Measurements from ENCODE around the gene ZNRF2.
A peak's percentile ranks its signal among the peaks of the same experiment; 100 is the strongest.
"Not testable (repeated sequence)": the region's sequence is repeated elsewhere in the genome, so short reads cannot be mapped to it uniquely, and the experiment has no call there.

ZNRF2 gene

GRCh38 chr7:30285067-30285535, 704 bp downstream of the ZNRF2 start:
- Histone ChIP-seq H3K9me2 (ENCODE audit: low read depth, low read length) (no peaks in the 10 kb centered on the region), H3K4me1 (ENCODE audit: insufficient read depth, low read length, severe bottlenecking) (peaks cover 56% of the 10 kb centered on the region), H3K79me2 (ENCODE audit: insufficient read depth, low read length) (peaks cover 7% of the 10 kb centered on the region; the same call in 1 of the 2 replicates), H3K4me2 (ENCODE audit: low read length) (peak overlapping the region; percentile 52), H3K36me3 (ENCODE audit: insufficient read depth, low read length) (peaks cover 7% of the 10 kb centered on the region; the same call in 1 of the 2 replicates), H3K27me3 (ENCODE audit: insufficient read depth, low read length) (no peaks in the 10 kb centered on the region), H4K20me1 (ENCODE audit: insufficient read depth, low read length) (peaks cover 3% of the 10 kb centered on the region; the same call in 1 of the 2 replicates), H3K9me3 (ENCODE audit: low read length) (no peaks in the 10 kb centered on the region), H3K27ac (ENCODE audit: low read depth, low read length, poor library complexity, severe bottlenecking) (peak overlapping the region; percentile 65), H3K9ac (ENCODE audit: low read length) (peak overlapping the region; percentile 67), H2AFZ (ENCODE audit: low read length) (no peak overlapping the region), H3F3A (ENCODE audit: insufficient read depth, low read length) (no peaks in the 10 kb centered on the region), H3K4me3 (ENCODE audit: low read depth, low read length, poor library complexity, severe bottlenecking) (peak overlapping the region; percentile 85)
- TF ChIP-seq EZH2 (IDR thresholded peaks at IDR 0.05; ENCODE audit: borderline replicate concordance, low read length) (no peak), CTCF (IDR thresholded peaks at IDR 0.05; ENCODE audit: low read length) (no peak)

- no peak for TF ChIP-seq EZH2 (IDR thresholded peaks at IDR 0.05; ENCODE audit: borderline replicate concordance, low read length)
These were observed 1.3 kb downstream of the ZNRF2 start for GRCh38 chr7:30285536-30286284.

GRCh38 chr7:30286749-30287148, 2.4 kb downstream of the ZNRF2 start:
- Histone ChIP-seq H3K4me3 (ENCODE audit: low read depth, low read length, poor library complexity, severe bottlenecking) (peak overlapping the region; percentile 85), H2AFZ (ENCODE audit: low read length) (no peak overlapping the region), H3K36me3 (ENCODE audit: insufficient read depth, low read length) (peaks cover 7% of the 10 kb centered on the region; the same call in 1 of the 2 replicates), H3K27ac (ENCODE audit: low read depth, low read length, poor library complexity, severe bottlenecking) (no peak overlapping the region), H3K79me2 (ENCODE audit: insufficient read depth, low read length) (peaks cover 8% of the 10 kb centered on the region; the same call in 1 of the 2 replicates), H3K4me1 (ENCODE audit: insufficient read depth, low read length, severe bottlenecking) (peaks cover 39% of the 10 kb centered on the region), H3K9me2 (ENCODE audit: low read depth, low read length) (no peaks in the 10 kb centered on the region), H3K4me2 (ENCODE audit: low read length) (peak overlapping the region; percentile 67), H3K27me3 (ENCODE audit: insufficient read depth, low read length) (no peaks in the 10 kb centered on the region), H3K9ac (ENCODE audit: low read length) (peak overlapping the region; percentile 75; the same call in 1 of the 2 replicates), H4K20me1 (ENCODE audit: insufficient read depth, low read length) (peaks cover 3% of the 10 kb centered on the region; the same call in 1 of the 2 replicates), H3F3A (ENCODE audit: insufficient read depth, low read length) (no peaks in the 10 kb centered on the region), H3K9me3 (ENCODE audit: low read length) (no peaks in the 10 kb centered on the region)
- TF ChIP-seq CTCF (IDR thresholded peaks at IDR 0.05; ENCODE audit: low read length) (no peak), EZH2 (IDR thresholded peaks at IDR 0.05; ENCODE audit: borderline replicate concordance, low read length) (no peak)

More at GRCh38 chr7:30285536-30286284, 1.3 kb downstream of the ZNRF2 start:
- Histone ChIP-seq H3K4me1 (ENCODE audit: insufficient read depth, low read length, severe bottlenecking) (peaks cover 49% of the 10 kb centered on the region), H3K9me2 (ENCODE audit: low read depth, low read length) (no peaks in the 10 kb centered on the region), H4K20me1 (ENCODE audit: insufficient read depth, low read length) (peaks cover 3% of the 10 kb centered on the region; the same call in 1 of the 2 replicates), H3K9me3 (ENCODE audit: low read length) (no peaks in the 10 kb centered on the region), H3K27me3 (ENCODE audit: insufficient read depth, low read length) (no peaks in the 10 kb centered on the region), H2AFZ (ENCODE audit: low read length) (no peak overlapping the region), H3F3A (ENCODE audit: insufficient read depth, low read length) (no peaks in the 10 kb centered on the region), H3K36me3 (ENCODE audit: insufficient read depth, low read length) (peaks cover 7% of the 10 kb centered on the region; the same call in 1 of the 2 replicates), H3K4me2 (ENCODE audit: low read length) (peak overlapping the region; percentile 67), H3K27ac (ENCODE audit: low read depth, low read length, poor library complexity, severe bottlenecking) (peak overlapping the region; percentile 66), H3K4me3 (ENCODE audit: low read depth, low read length, poor library complexity, severe bottlenecking) (peak overlapping the region; percentile 85), H3K9ac (ENCODE audit: low read length) (peak overlapping the region; percentile 75), H3K79me2 (ENCODE audit: insufficient read depth, low read length) (peaks cover 8% of the 10 kb centered on the region; the same call in 1 of the 2 replicates)

DNA sequence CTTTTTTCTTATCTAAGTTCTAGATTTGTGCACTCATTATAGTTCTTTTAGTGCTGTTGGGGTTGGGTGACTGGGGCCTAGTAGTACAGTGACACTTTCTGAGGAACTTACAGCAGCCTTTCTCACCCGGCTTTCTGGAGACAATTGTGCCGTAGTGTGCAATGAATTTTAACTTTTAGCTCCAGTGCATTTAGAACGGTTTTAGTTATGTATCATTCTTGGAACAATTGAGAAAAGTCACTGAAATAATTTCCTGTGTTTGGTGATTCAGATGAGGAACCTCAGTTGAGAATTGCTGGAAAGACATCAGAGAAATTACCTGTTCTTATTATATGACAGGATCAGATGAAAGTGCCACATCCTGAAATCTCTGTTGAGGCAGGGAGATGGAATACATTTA, 3.2 kb downstream of the ZNRF2 start:
- H3K27ac ChIP-seq (ENCODE audit: low read depth, low read length, poor library complexity, severe bottlenecking); H3K9ac ChIP-seq (ENCODE audit: low read length); H3K36me3 ChIP-seq (ENCODE audit: insufficient read depth, low read length); H4K20me1 ChIP-seq (ENCODE audit: insufficient read depth, low read length); H2AFZ ChIP-seq (ENCODE audit: low read length); H3K9me3 ChIP-seq (ENCODE audit: low read length); H3K27me3 ChIP-seq (ENCODE audit: insufficient read depth, low read length); H3F3A ChIP-seq (ENCODE audit: insufficient read depth, low read length); H3K9me2 ChIP-seq (ENCODE audit: low read depth, low read length): not testable (repeated sequence)
- Histone ChIP-seq H3K4me1 (ENCODE audit: insufficient read depth, low read length, severe bottlenecking) (peaks cover 35% of the 10 kb centered on the region), H3K4me3 (ENCODE audit: low read depth, low read length, poor library complexity, severe bottlenecking) (peak overlapping the region; percentile 85), H3K79me2 (ENCODE audit: insufficient read depth, low read length) (peaks cover 11% of the 10 kb centered on the region), H3K4me2 (ENCODE audit: low read length) (peak overlapping the region; percentile 67)

DNA sequence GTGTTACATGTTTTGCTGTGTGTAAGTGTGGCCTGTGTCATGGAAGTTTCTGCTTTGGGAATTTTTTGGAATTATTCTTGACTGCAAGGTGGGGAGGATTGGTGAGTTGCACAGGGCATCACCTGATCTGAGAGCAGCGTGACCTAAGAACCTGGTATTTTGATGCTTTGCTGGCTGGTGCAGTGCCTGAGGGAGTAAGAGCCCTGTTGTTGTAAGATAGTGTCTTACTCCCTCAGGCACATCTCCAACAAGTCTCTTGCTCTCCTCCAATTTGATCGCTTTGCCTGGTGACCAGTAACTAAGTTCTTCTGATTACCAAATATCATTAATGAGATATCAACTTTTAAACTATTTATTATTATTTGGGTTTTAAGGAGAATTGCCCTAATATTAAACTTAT, 5.2 kb downstream of the ZNRF2 start:
- not testable (repeated sequence) for H3K4me2 ChIP-seq (ENCODE audit: low read length); H3F3A ChIP-seq (ENCODE audit: insufficient read depth, low read length); H2AFZ ChIP-seq (ENCODE audit: low read length); H3K9me2 ChIP-seq (ENCODE audit: low read depth, low read length); H3K9me3 ChIP-seq (ENCODE audit: low read length); H3K9ac ChIP-seq (ENCODE audit: low read length); H3K27ac ChIP-seq (ENCODE audit: low read depth, low read length, poor library complexity, severe bottlenecking); H3K4me3 ChIP-seq (ENCODE audit: low read depth, low read length, poor library complexity, severe bottlenecking); H3K36me3 ChIP-seq (ENCODE audit: insufficient read depth, low read length); H3K27me3 ChIP-seq (ENCODE audit: insufficient read depth, low read length)
- Histone ChIP-seq H3K79me2 (ENCODE audit: insufficient read depth, low read length) (peaks cover 22% of the 10 kb centered on the region), H4K20me1 (ENCODE audit: insufficient read depth, low read length) (peaks cover 11% of the 10 kb centered on the region), H3K4me1 (ENCODE audit: insufficient read depth, low read length, severe bottlenecking) (peaks cover 29% of the 10 kb centered on the region)

GRCh38 chr7:30290317-30290716, 5.9 kb downstream of the ZNRF2 start:
- not testable (repeated sequence) for H3K9me3 ChIP-seq (ENCODE audit: low read length); H3K36me3 ChIP-seq (ENCODE audit: insufficient read depth, low read length); H3K9ac ChIP-seq (ENCODE audit: low read length); H3K4me3 ChIP-seq (ENCODE audit: low read depth, low read length, poor library complexity, severe bottlenecking); H3F3A ChIP-seq (ENCODE audit: insufficient read depth, low read length); H3K4me2 ChIP-seq (ENCODE audit: low read length); H3K9me2 ChIP-seq (ENCODE audit: low read depth, low read length); H3K27me3 ChIP-seq (ENCODE audit: insufficient read depth, low read length); H2AFZ ChIP-seq (ENCODE audit: low read length); H3K27ac ChIP-seq (ENCODE audit: low read depth, low read length, poor library complexity, severe bottlenecking)
- H4K20me1 ChIP-seq (ENCODE audit: insufficient read depth, low read length), result peaks cover 11% of the 10 kb centered on the region
- peaks cover 22% of the 10 kb centered on the region for H3K79me2 ChIP-seq (ENCODE audit: insufficient read depth, low read length)
- H3K4me1 ChIP-seq (ENCODE audit: insufficient read depth, low read length, severe bottlenecking), result peaks cover 36% of the 10 kb centered on the region

Measured in OCI-LY1 (cell line).